A549 (cell line): Measurements from ENCODE around the gene CENPM. TPM values are rescaled to one million over a fixed set of nuclear protein-coding genes. Genes with fewer than 3 reads are reported as not detected.

Experiments
- ATAC-seq, 2 experiments: fragments of 200-7000 bp in 1 of 2; fragments of >200 bp in 1 of 2; cut with Nextera tagmentation in 1 of 2; cut with Tn5 transposase in 1 of 2; 3 replicates each; pipeline versions ENCODE4 v1.8.0 to v1.9.1; 2018 to 2020; ENCODE audit warnings: mild to moderate bottlenecking in 1 of 2, moderate library complexity in 1 of 2
- CTCF ChIA-PET: fragments of 300-600 bp; sonication (Branson Sonifier 250); formaldehyde crosslinking; extraction: SDS; loops from one replicate; lab custom pipeline; 2021; ENCODE audit warnings: antibody characterized with exemption, inconsistent platforms; lab: Yijun Ruan, JAX
- POLR2A ChIA-PET: fragments of 350-600 bp; formaldehyde crosslinking; extraction: SDS; loops from one replicate; lab custom pipeline; 2021; ENCODE audit warnings: antibody characterized with exemption, inconsistent platforms; lab: Yijun Ruan, JAX
- DNase-seq, 2 experiments: peaks; one replicate each; pipeline versions ENCODE4 v3.0.0 to v3.0.0-alpha.2; 2011 to 2016; ENCODE audit warnings: low read depth in 1 of 2, low spot score in 1 of 2
- FAIRE-seq: peaks from 2 replicates; lab custom pipeline; 2011; peaks lifted over from hg19 to GRCh38; lab: Jason Lieb, UNC
- H3K27ac ChIP-seq, 2 experiments: fragments of >200 bp; sonication (Bioruptor Twin); formaldehyde crosslinking; 3 replicates each; pipeline ENCODE4 v1.5.1; 2016 to 2017
- H3K4me1 ChIP-seq: fragments of >200 bp; sonication (Bioruptor Twin); formaldehyde crosslinking; 3 replicates; pipeline ENCODE4 v1.6.1; 2016
- H3K4me2 ChIP-seq: fragments of >200 bp; sonication (Bioruptor Twin); formaldehyde crosslinking; 3 replicates; pipeline ENCODE4 v1.6.1; 2016
- H3K4me3 ChIP-seq: fragments of >200 bp; sonication (Bioruptor Twin); formaldehyde crosslinking; 3 replicates; pipeline ENCODE4 v1.5.1; 2016
- H3K9me3 ChIP-seq: fragments of >200 bp; sonication (Bioruptor Twin); formaldehyde crosslinking; 3 replicates; pipeline ENCODE4 v1.6.1; 2016
- BHLHE40 ChIP-seq: IDR thresholded peaks from 2 replicates; pipeline ENCODE4 v1.6.1; 2012; ENCODE audit warnings: low read depth, low read length, inconsistent platforms
- CHD2 ChIP-seq: fragments of 150-350 bp; IDR thresholded peaks from 2 replicates; pipeline ENCODE4 v1.6.1; 2014; ENCODE audit warnings: low read length; ENCODE audit not compliant: partially characterized antibody
- CHD4 ChIP-seq: fragments of 200-600 bp; sonication (generic); IDR thresholded peaks from 2 replicates; pipeline ENCODE4 v1.6.1; 2016; ENCODE audit warnings: antibody characterized with exemption, mild to moderate bottlenecking, borderline replicate concordance
- E2F6 ChIP-seq: IDR thresholded peaks from 2 replicates; pipeline ENCODE4 v1.6.1; 2012; ENCODE audit warnings: low read depth, borderline replicate concordance
- ELK1 ChIP-seq: fragments of 150-350 bp; IDR thresholded peaks from 2 replicates; pipeline ENCODE4 v1.6.1; 2014; ENCODE audit warnings: low read depth, mild to moderate bottlenecking, low read length
- FOSB ChIP-seq: fragments of 250-450 bp; sonication (Bioruptor Pico); IDR thresholded peaks from 2 replicates; pipeline ENCODE4 v1.5.0; 2020; ENCODE audit warnings: mild to moderate bottlenecking, moderate library complexity
- GATA3 ChIP-seq: IDR thresholded peaks from 2 replicates; pipeline ENCODE4 v1.6.1; 2012; ENCODE audit warnings: borderline replicate concordance
- HDAC2 ChIP-seq: fragments of 200-600 bp; sonication (generic); IDR thresholded peaks from 2 replicates; pipeline ENCODE4 v1.6.1; 2016
- HES2 ChIP-seq: fragments of >200 bp; sonication (Bioruptor Twin); formaldehyde crosslinking; IDR thresholded peaks from 2 replicates; pipeline ENCODE4 v1.6.1; 2016
- HEYL ChIP-seq: fragments of 250-450 bp; sonication (Bioruptor Pico); IDR thresholded peaks from 2 replicates; pipeline ENCODE4 v1.8.0; 2021; ENCODE audit warnings: mild to moderate bottlenecking, moderate library complexity
- KDM5A ChIP-seq: fragments of 200-600 bp; sonication (generic); IDR thresholded peaks from 2 replicates; pipeline ENCODE4 v1.6.1; 2016; ENCODE audit warnings: antibody characterized with exemption, mild to moderate bottlenecking
- MAFK ChIP-seq: fragments of 450-650 bp; IDR thresholded peaks from 2 replicates; pipeline ENCODE4 v1.6.1; 2014; ENCODE audit not compliant: partially characterized antibody
- PHF8 ChIP-seq: fragments of 200-600 bp; sonication (generic); IDR thresholded peaks from 2 replicates; pipeline ENCODE4 v1.6.1; 2016; ENCODE audit warnings: low read depth, mild to moderate bottlenecking, antibody characterized with exemption, moderate library complexity, borderline replicate concordance
- POLR2A ChIP-seq: IDR thresholded peaks from 2 replicates; pipeline ENCODE4 v1.6.1; 2012; ENCODE audit warnings: mild to moderate bottlenecking, low read length
- RFX5 ChIP-seq: fragments of 450-650 bp; IDR thresholded peaks from 2 replicates; pipeline ENCODE4 v1.7.1; 2014; ENCODE audit warnings: antibody characterized with exemption, mild to moderate bottlenecking, moderate library complexity
- RNF2 ChIP-seq: fragments of 200-600 bp; sonication (generic); IDR thresholded peaks from 2 replicates; pipeline ENCODE4 v1.6.1; 2016; ENCODE audit warnings: low read depth, mild to moderate bottlenecking, antibody characterized with exemption, moderate library complexity, borderline replicate concordance
- SMC3 ChIP-seq: fragments of >200 bp; sonication (Bioruptor Twin); formaldehyde crosslinking; IDR thresholded peaks from 3 replicates; pipeline ENCODE4 v1.6.1; 2018; ENCODE audit warnings: inconsistent platforms
- TP53 ChIP-seq: fragments of 250-450 bp; sonication (Bioruptor Pico); IDR thresholded peaks from 2 replicates; pipeline ENCODE4 v1.5.0; 2021; ENCODE audit warnings: mild to moderate bottlenecking, moderate library complexity
- WGBS: methylation state at CpG from one replicate; pipeline ENCODE4 v1.1.6; 2017; ENCODE audit errors: missing lambda C conversion rate; 5-methylcytosine and 5-hydroxymethylcytosine counted together
- polyA plus RNA-seq, 4 experiments: library from polyadenylated mRNA; depleted of rRNA in 3 of 4; stranded (reverse); fragments of >200 nt; fragmentation: RNase III in 1 of 4; extraction: RNeasy Plus Mini Kit Qiagen cat#74134 plus additional on column Dnase treatment in 1 of 4; gene quantifications; 2 replicates in 3 of 4; 3 replicates in 1 of 4; pipeline ENCODE4 v1.2.3, GENCODE V29; 2011 to 2017

Gene CENPM
- polyA plus RNA-seq, 2 of the 4 experiments (the other 2 are of a cell fraction) = 22.3 to 40.1 TPM

- 84% methylated on average over 9 of the region's 21 CpGs for WGBS
- no peak overlapping the region for H3K4me2 ChIP-seq
- ChIA-PET CTCF (no interaction called here), POLR2A (no interaction called here)
- ATAC-seq = no peak
- no peak overlapping the region for H3K4me3 ChIP-seq
- H3K4me1 ChIP-seq = peaks cover 4% of the 10 kb centered on the region; the same call in 1 of the 3 replicates
- no peak for DNase-seq
- FAIRE-seq = no peak
- no peaks in the 10 kb centered on the region for H3K9me3 ChIP-seq
- no peak overlapping the region for H3K27ac ChIP-seq
- TF ChIP-seq BHLHE40 (no peak), TP53 (CRISPR knock-in tag) (no peak)
- TF ChIP-seq, all 56 proteins: peak for 0
Measured at GRCh38 chr22:41920271-41920976, 26.5 kb downstream of the CENPM start.

- no peak overlapping the region for H3K27ac ChIP-seq
Measured at GRCh38 chr22:41919357-41920224, 27.4 kb downstream of the CENPM start.

GRCh38 chr22:41917903-41918791 lies 28.8 kb downstream of the CENPM start:
- ChIA-PET POLR2A (no interaction called here), CTCF (interaction anchor here (1.2 kb wide), 1 partner anchor 221 kb away, joined by 3 read pairs; no protein-coding TSS in a partner anchor)
- H3K4me2 ChIP-seq = no peak overlapping the region
- WGBS = 72% methylated on average over 14 of the region's 23 CpGs
- TF ChIP-seq RNF2 (no peak), CHD2 (no peak), HES2 (no peak), CHD4 (no peak), HEYL (CRISPR knock-in tag) (no peak), SMC3 (no peak), RFX5 (no peak), POLR2A (no peak), KDM5A (no peak), ELK1 (no peak), FOSB (CRISPR knock-in tag) (no peak), E2F6 (no peak), GATA3 (no peak), PHF8 (no peak)
- peak in 1 of 2 experiments; percentile 31; a peak in 3 of 6 replicates for ATAC-seq
- no peaks in the 10 kb centered on the region for H3K9me3 ChIP-seq
- H3K4me1 ChIP-seq = peaks cover 4% of the 10 kb centered on the region; the same call in 2 of the 3 replicates
- H3K4me3 ChIP-seq = no peak overlapping the region
- no peak overlapping the region for H3K27ac ChIP-seq
- FAIRE-seq = no peak
- peak in 1 of 2 experiments; percentile 51 for DNase-seq

More at GRCh38 chr22:41919357-41920224, 27.4 kb downstream of the CENPM start:
- POLR2A ChIA-PET = no interaction called here
- Histone ChIP-seq H3K4me1 (peaks cover 4% of the 10 kb centered on the region; the same call in 1 of the 3 replicates), H3K4me3 (no peak overlapping the region), H3K4me2 (no peak overlapping the region), H3K9me3 (no peaks in the 10 kb centered on the region)
- FAIRE-seq (no peak), DNase-seq (no peak), ATAC-seq (no peak)
- CTCF ChIA-PET = interaction anchor here (0.6 to 1.2 kb wide), 2 partner anchors 37 to 223 kb away, joined by 3 read pairs; no protein-coding TSS in a partner anchor
- TF ChIP-seq HDAC2 = 0 out of 2 replicates have a peak, but pooled peaks have one; percentile 6
- no peak for TF ChIP-seq MAFK
- 68% methylated on average over 21 of the region's 62 CpGs for WGBS
